GM12875 (cell line): ENCODE data around the gene PI4K2A.

Experiments
- H3K4me3 ChIP-seq: one replicate; pipeline ENCODE4 v1.5.1; 2011; ENCODE audit warnings: low read depth, low read length, control low read depth
- TF ChIP-seq, protein P1 (sequence below): IDR thresholded peaks from 2 replicates; pipeline ENCODE4 v1.5.1; 2011; ENCODE audit warnings: low read depth, mild to moderate bottlenecking, control low read depth, inconsistent platforms, low read length, moderate library complexity, borderline replicate concordance; ENCODE audit not compliant: insufficient read depth

The PI4K2A gene

DNA sequence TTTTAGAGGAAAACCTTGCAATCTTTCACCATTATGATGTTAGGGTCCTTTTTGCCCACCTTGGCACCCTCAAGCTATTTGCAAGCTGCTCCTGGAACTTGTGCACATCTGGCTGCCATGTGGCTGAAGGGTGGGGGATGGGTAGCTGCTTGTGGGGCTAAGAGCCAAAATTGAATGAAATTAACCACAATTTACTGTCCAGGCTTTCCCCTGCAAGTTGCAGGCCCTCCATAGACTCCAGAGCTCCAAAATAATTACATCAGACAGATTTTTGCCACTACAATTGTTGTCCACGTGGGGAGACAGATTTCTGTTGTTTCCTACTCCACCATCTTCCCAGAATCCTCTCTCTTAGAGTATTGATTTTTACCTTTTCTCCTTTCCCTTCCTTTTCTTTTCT is 19.1 kb downstream of the PI4K2A start:
- no peak overlapping the region for H3K4me3 ChIP-seq
- TF ChIP-seq, protein P1, sequence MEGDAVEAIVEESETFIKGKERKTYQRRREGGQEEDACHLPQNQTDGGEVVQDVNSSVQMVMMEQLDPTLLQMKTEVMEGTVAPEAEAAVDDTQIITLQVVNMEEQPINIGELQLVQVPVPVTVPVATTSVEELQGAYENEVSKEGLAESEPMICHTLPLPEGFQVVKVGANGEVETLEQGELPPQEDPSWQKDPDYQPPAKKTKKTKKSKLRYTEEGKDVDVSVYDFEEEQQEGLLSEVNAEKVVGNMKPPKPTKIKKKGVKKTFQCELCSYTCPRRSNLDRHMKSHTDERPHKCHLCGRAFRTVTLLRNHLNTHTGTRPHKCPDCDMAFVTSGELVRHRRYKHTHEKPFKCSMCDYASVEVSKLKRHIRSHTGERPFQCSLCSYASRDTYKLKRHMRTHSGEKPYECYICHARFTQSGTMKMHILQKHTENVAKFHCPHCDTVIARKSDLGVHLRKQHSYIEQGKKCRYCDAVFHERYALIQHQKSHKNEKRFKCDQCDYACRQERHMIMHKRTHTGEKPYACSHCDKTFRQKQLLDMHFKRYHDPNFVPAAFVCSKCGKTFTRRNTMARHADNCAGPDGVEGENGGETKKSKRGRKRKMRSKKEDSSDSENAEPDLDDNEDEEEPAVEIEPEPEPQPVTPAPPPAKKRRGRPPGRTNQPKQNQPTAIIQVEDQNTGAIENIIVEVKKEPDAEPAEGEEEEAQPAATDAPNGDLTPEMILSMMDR = no peak

DNA sequence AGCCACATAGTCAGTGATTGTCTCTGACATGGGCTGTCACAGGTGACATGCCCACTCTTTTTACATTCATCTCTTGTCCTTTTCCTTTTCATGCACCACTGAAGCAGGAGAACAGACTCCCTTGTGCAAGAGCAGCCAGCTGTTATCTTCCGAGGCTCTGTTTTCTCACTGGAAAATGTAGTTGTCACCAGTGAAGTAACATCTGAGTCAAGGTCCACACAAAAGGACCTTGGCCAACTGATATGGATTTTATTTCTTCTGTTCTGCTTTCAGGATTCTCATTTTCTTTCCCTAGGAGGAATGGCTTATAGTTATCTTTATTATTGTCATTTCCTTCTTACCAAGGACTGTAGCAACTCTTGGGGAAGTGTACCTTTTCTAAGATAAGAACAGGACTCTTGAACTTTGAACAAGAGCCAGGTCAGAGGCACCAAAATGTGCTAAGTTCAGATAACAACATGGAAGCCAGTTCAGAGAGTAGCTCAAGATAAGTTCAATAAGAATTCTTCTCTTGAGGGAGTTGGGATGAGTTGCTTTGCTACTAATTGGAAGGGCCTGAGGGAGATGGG is 23.9 kb downstream of the PI4K2A start:
- TF ChIP-seq, protein P1 = no peak
- no peak overlapping the region for H3K4me3 ChIP-seq

DNA sequence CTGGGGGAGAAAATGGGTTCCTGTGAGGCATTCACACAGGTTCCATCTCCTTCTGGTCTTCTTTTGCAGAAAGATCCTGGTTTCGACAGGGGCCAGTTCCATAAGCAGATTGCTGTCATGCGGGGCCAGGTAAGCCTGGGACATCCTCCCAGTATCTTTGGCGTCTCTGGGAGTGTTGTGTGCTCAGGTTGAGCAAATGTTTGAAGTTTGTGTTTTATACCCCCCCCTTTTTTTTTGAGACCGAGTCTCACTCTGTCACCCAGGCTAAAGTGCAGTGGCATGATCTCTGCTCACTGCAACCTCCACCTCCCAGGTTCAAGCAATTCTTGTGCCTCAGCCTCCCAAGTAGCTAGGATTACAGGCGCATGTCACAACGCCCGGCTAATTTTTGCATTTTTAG is 26.5 kb downstream of the PI4K2A start:
- TF ChIP-seq, protein P1 = no peak
- no peak overlapping the region for H3K4me3 ChIP-seq

DNA sequence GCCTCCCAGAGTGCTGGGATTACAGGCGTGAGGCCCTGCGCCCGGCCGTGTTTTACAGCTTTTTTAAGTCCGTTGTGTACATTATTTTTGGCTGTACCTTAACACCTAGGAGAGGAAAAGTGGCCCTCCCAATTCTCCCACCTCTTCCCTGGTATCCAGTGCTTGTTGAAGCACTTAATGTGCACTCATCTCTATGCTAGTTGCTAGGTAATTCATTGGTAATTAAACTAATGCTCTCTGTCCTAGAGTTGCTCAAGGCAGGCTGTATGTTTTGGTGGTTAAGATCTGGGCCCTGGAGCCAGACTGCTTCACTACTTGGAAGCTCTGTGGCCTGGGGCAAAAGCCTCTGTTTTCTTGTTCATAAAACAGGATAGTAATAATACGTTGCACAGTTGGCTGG is 27.0 kb downstream of the PI4K2A start:
- no peak overlapping the region for H3K4me3 ChIP-seq
- TF ChIP-seq, protein P1 = no peak

DNA sequence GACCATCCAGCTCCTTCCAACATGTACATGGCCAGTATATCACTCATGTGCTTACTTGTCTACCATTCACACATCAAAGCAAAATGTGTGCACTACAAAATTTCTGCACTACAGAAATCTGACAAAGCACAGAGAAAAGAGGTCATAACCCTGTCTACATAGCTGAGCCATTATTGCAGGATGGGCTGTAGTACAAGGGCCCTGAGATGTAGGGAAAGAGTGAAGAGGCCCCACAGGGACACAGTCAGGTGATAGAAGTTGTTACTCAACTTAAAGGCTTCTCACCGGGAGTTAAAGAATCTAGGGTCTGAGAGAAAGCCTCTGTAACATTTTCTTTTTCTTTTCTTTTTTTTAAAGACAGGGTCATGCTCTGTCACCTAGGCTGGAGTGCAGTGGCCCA is 29.1 kb downstream of the PI4K2A start:
- H3K4me3 ChIP-seq = no peak overlapping the region
- TF ChIP-seq, protein P1 = no peak

DNA sequence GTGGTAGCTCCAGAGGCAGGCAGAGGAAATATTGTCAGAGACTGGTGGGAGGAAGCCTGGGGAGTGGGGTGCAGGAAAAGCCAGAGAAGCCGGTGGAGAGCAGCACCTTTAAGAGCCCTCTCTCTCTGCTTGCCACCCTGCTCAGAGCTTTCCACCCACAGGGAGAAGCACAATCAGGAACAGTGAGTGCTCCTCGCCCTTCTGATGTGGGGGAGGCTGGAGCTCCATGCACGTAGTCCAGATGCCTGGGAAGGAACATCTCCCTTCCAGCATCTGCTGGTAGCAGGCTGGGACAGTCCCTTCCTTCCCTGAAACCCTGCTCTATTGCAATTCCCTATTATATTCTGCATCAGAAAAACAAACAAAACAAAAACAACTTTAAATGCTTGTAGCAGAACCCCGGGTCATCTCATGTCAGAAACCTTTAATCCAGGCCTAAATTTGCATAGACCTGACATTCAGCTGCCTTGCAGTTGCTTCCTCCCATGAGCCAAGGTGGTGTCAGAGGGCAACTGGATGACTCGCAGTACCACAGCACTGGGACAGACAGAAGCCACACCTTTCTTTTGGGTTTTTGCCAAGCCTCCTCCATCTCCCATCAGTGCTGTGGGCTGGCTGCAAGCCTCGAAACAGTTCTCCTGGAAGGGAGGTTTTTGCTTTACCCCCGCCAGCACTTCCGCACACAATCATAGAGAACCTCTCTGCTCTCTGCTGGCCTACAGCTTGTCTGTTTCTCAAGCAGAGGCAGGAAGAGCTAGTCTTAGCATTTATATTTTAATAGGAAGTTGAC is 33.5 kb downstream of the PI4K2A start:
- TF ChIP-seq, protein P1 = no peak
- no peak overlapping the region for H3K4me3 ChIP-seq

DNA sequence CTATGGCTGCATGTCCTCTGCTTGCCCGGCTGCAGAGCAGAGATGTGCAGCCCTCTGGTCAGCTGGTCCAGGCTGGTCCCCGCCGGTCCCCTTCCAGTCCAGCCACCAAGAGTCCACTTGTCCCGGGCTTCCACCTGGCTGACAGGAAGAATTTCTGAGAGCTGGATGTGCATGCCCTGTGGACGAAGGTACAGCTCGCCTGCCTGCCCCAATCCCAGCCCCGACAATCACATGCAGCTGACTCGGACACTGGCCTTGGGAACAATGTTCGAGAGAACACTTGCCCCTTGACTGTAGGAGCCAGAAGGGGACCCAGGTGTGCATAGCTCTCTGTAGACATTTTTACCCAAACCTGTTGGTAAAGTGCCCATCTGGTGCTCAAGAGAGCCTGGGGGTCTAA is 34.8 kb downstream of the PI4K2A start:
- TF ChIP-seq, protein P1 = no peak
- no peak overlapping the region for H3K4me3 ChIP-seq
